ENCODE data around the gene RFX1. TPM values are rescaled to one million over a fixed set of nuclear protein-coding genes. Genes with fewer than 3 reads are reported as not detected.
"Not testable (repeated sequence)": the region's sequence is repeated elsewhere in the genome, so short reads cannot be mapped to it uniquely, and the experiment has no call there.

The RFX1 gene
- total RNA-seq, 2 donors from 2014 or later: 9.2 to 12.7 TPM

DNA sequence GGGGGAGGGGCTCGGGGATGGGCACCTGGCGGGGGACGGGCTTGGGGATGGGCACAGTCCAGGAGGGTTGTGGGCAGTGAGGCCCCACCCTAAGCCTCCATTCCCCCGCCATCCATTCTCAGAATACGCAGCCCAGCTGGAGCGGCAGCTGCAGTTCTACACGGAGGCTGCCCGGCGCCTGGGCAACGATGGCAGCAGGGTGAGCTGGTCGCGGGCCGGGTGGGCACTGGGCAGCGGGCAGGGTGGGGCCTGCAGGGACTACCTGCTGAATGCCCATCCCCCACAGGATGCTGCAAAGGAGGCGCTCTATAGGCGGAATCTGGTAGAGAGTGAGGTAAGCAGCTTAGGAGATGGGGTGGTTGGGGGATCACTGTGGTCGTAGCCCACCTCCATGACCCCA is 76.2 kb downstream of the RFX1 start:
- Histone ChIP-seq H3K9me3 (no peaks in the 10 kb centered on the region), H3K27ac (no peak overlapping the region), H3K4me1 (replicated peaks) (no peaks in the 10 kb centered on the region), H3K27me3 (replicated peaks; ENCODE audit: insufficient read depth) (no peaks in the 10 kb centered on the region), H3K4me3 (no peak overlapping the region), H3K36me3 (peaks cover 4 to 8% of the 10 kb centered on the region in 2 donors)
- WGBS: 83% methylated on average over 17 of the region's 17 CpGs
- intact Hi-C loops (cut with DNase I): no loop called here
- TF ChIP-seq POLR2A (IDR thresholded peaks at IDR 0.05) (no peak), POLR2AphosphoS5 (IDR thresholded peaks at IDR 0.05) (no peak)
- TF ChIP-seq, protein P1, sequence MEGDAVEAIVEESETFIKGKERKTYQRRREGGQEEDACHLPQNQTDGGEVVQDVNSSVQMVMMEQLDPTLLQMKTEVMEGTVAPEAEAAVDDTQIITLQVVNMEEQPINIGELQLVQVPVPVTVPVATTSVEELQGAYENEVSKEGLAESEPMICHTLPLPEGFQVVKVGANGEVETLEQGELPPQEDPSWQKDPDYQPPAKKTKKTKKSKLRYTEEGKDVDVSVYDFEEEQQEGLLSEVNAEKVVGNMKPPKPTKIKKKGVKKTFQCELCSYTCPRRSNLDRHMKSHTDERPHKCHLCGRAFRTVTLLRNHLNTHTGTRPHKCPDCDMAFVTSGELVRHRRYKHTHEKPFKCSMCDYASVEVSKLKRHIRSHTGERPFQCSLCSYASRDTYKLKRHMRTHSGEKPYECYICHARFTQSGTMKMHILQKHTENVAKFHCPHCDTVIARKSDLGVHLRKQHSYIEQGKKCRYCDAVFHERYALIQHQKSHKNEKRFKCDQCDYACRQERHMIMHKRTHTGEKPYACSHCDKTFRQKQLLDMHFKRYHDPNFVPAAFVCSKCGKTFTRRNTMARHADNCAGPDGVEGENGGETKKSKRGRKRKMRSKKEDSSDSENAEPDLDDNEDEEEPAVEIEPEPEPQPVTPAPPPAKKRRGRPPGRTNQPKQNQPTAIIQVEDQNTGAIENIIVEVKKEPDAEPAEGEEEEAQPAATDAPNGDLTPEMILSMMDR (IDR thresholded peaks at IDR 0.05): no peak
- DNase-seq (ENCODE audit: low spot score): no peak

DNA sequence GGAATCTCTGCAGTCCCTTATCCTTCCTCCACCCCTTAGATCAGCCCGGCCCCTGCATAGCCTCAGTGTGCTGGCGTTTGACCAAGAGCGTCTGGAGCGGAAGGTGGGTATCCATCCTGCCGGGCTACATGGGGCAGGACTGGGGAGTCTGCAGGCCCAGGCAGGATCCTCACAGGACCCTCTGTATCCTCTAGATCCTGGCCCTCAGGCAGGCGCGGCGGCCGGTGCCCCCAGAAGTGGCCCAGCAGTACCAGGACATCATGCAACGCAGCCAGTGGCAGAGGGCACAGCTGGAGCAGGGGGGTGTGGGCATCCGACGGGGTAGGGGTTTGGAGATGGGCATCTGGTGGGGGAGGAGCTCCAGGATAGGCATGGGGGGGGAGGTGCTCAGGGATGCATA is 76.8 kb downstream of the RFX1 start:
- H3K4me1 ChIP-seq (replicated peaks): no peaks in the 10 kb centered on the region
- intact Hi-C loops (cut with DNase I): no loop called here

DNA sequence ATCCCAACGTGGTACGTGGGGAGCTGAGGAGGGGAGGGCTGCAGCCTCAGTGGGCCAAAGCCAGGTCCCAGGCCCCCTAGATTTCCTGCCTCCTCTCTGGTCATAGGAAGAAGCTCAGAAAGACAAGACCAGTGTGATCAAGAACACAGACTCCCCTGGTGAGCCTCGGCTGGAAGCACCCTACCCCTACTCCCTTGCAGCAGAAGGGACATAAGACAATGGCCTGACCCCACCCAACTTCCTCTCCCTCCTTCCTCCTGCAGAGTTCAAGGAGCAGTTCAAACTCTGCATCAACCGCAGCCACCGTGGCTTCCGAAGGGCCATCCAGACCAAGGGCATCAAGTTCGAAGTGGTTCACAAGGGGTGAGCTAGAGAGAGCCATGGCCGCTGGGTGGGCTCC is 79.4 kb downstream of the RFX1 start:
- H3K36me3 ChIP-seq: peaks cover 4 to 12% of the 10 kb centered on the region in 2 donors

More for the DNA sequence above, 76.8 kb downstream of the RFX1 start:
- no peaks in the 10 kb centered on the region for H3K27me3 ChIP-seq (replicated peaks; ENCODE audit: insufficient read depth)
- no peak overlapping the region for H3K4me3 ChIP-seq
- H3K9me3 ChIP-seq: no peaks in the 10 kb centered on the region
- H3K36me3 ChIP-seq: peaks cover 4 to 8% of the 10 kb centered on the region in 2 donors
- H3K27ac ChIP-seq: no peak overlapping the region
- TF ChIP-seq POLR2A (IDR thresholded peaks at IDR 0.05): no peak
- WGBS: 71% methylated on average over 11 of the region's 12 CpGs
- DNase-seq (ENCODE audit: low spot score): no peak

DNA sequence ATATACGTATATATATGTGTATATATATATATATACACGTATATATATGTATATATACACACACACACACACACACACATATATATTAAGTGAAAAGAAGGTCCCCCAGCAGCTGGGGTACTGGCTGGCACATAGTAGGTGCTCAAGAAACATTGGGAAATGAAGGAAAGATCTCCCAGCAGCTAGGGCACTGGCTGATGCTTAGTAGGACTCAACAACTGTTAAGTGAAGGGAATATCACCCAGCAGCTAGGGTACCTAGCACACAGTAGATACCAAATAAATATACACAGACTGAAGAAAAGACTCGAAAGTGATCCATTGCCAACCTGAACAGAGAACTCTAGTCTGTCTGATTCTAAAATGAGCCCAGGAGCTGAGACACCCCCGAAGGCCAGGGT is 80.1 kb downstream of the RFX1 start:
- H3K27me3 ChIP-seq (replicated peaks; ENCODE audit: insufficient read depth): no peaks in the 10 kb centered on the region
- intact Hi-C loops (cut with DNase I): no loop called here
- no peak for TF ChIP-seq POLR2AphosphoS5 (IDR thresholded peaks at IDR 0.05)
- TF ChIP-seq, protein P1 (IDR thresholded peaks at IDR 0.05): no peak
- no peak for DNase-seq (ENCODE audit: low spot score)
- H3K27ac ChIP-seq: no peak overlapping the region
- WGBS: 67% methylated on average over 4 of the region's 4 CpGs
- H3K4me3 ChIP-seq: no peak overlapping the region
- H3K36me3 ChIP-seq: peaks cover 4 to 12% of the 10 kb centered on the region in 2 donors
- no peaks in the 10 kb centered on the region for H3K4me1 ChIP-seq (replicated peaks)
- H3K9me3 ChIP-seq: no peaks in the 10 kb centered on the region

More for the DNA sequence above, 79.4 kb downstream of the RFX1 start:
- H3K4me1 ChIP-seq (replicated peaks): no peaks in the 10 kb centered on the region
- intact Hi-C loops (cut with DNase I): no loop called here
- H3K27ac ChIP-seq: no peak overlapping the region
- TF ChIP-seq, protein P1 (IDR thresholded peaks at IDR 0.05): no peak
- no peak for TF ChIP-seq POLR2A (IDR thresholded peaks at IDR 0.05)
- TF ChIP-seq POLR2AphosphoS5 (IDR thresholded peaks at IDR 0.05): no peak
- no peaks in the 10 kb centered on the region for H3K27me3 ChIP-seq (replicated peaks; ENCODE audit: insufficient read depth)
- DNase-seq (ENCODE audit: low spot score): no peak
- no peaks in the 10 kb centered on the region for H3K9me3 ChIP-seq
- WGBS: 88% methylated on average over 7 of the region's 8 CpGs
- no peak overlapping the region for H3K4me3 ChIP-seq

DNA sequence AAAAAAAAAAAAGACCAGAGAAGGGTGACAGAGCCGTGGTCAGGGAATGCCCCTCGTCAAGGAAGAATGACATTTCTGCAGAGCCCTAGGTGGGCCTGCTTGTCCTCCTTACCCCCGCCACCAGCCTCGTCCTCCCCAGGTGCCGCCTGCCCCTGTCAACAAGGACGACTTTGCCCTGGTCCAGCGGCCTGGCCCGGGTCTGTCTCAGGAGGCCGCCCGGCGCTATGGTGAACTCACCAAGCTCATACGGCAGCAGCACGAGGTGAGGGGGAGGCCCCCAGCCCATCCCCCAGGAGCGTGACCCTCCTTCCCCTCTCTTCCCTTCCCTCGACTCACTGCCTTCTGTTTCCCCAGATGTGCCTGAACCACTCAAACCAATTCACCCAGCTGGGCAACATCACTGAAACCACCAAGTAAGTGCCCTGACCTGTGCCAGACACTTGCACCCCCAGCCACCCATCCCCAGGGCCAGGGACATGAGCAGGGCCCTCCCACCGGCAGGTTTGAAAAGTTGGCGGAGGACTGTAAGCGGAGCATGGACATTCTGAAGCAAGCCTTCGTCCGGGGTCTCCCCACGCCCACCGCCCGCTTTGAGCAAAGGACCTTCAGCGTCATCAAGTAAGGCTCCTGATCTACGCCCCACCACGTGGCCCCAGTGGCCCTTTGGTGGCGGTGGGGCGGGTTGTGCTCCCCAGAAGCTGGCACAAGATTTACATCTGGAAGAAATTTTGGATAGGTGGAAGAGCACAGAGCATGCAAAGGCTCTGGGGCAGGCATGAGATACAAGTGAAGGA is 82.7 kb downstream of the RFX1 start:
- Histone ChIP-seq H3K27ac (no peak overlapping the region), H3K4me1 (replicated peaks) (no peaks in the 10 kb centered on the region), H3K27me3 (replicated peaks; ENCODE audit: insufficient read depth) (no peaks in the 10 kb centered on the region), H3K9me3 (no peaks in the 10 kb centered on the region), H3K4me3 (no peak overlapping the region), H3K36me3 (peaks cover 7 to 17% of the 10 kb centered on the region in 2 donors)
- DNase-seq (ENCODE audit: low spot score): no peak
- intact Hi-C loops (cut with DNase I): no loop called here
- 95% methylated on average over 28 of the region's 28 CpGs for WGBS
- TF ChIP-seq POLR2AphosphoS5 (IDR thresholded peaks at IDR 0.05) (no peak), POLR2A (IDR thresholded peaks at IDR 0.05) (no peak)
- TF ChIP-seq, protein P1 (IDR thresholded peaks at IDR 0.05): no peak

DNA sequence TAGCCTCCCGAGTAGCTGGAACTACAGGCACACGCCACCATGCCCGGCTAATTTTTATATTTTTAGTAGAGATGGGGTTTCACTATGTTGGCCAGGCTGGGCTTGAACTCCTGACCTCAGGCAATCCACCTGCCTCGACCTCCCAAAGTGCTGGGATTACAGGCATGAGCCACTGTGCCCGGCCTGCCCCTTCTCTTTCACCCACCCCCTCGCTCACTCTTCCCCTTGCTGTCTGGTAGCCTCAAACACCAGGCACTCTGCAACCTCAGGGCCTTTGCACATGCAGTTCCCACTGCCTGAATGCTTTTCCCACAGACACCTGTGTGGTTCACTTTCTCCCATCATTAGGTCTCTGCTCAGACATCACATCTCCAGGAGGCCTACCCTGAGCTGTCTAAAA is 84.0 kb downstream of the RFX1 start:
- H3K9me3 ChIP-seq; DNase-seq (ENCODE audit: low spot score); H3K4me3 ChIP-seq; H3K27ac ChIP-seq; intact Hi-C loops (cut with DNase I); H3K4me1 ChIP-seq (replicated peaks); H3K27me3 ChIP-seq (replicated peaks; ENCODE audit: insufficient read depth): not testable (repeated sequence)
- 98% methylated on average over 6 of the region's 6 CpGs for WGBS
- peaks cover 5 to 21% of the 10 kb centered on the region in 2 donors for H3K36me3 ChIP-seq
